GM21360 (cell line): Measurements from ENCODE around the gene TSPAN12.

Experiments
- ATAC-seq: cut with Tn5 transposase; IDR thresholded peaks from one replicate; pipeline ENCODE4 v1.9.1; 2021; ENCODE audit warnings: mild to moderate bottlenecking, moderate library complexity; ENCODE audit not compliant: unreplicated experiment

TSPAN12 gene

DNA sequence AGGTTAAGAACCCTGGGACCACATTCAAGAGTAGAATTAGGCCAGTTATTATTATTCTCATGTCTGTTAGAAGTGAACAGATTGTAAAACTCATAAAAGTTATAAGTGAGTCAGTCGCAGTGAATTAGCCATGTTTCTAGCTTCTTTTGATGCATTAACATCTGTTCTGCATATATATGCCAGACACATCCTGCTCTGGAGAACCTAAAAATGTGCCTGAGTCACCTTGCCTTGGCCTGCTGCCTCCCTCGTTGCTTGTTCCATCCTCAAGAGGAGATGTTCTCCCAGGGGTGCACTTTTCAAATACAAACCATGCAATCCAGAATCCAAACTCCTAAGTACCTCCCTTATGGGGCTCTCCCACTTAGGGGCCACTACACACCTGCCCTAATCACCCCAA, 14.8 kb downstream of the TSPAN12 start:
- no peak for ATAC-seq

DNA sequence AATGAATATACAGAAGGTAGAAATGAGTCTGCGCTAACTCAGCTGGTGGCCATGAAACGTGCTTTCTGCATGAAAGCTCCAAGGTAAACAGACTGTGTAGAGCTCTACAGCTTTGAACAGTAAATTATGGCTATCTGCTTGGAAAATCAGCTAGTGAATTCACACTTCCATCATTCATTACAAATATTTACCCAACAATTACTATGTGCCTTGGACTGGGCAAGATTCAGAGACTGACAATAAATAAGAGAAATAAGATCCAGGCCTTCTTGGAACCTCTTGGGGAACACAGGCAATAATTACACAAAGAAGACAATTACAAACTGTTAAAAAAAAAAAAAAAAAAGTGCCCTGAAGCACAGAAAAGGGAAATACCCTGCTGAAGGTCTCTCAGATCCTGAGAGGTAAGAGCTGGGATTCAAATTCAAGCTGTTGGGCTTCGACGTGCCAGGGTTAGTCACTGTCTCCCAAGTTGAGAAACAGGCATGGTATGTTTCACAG, 15.8 kb downstream of the TSPAN12 start:
- no peak for ATAC-seq

DNA sequence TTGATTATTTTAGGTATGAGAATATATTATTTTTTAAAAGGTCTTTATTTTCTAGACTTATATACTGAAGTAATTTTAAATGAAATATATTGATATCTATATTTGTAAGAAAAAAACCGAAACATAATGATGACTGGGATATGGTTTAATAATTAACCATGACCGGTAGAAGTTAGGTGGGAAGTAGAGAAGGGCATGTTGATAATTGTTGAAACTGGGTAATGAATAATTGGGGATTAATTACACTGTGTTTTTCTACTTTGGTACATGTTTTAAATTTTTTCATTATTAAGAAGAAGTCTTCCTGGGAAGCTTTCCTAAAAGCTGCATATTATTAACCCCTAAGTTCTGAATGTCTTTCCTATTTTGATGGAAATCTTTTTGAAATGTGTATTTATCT, 16.3 kb downstream of the TSPAN12 start:
- ATAC-seq = no peak

DNA sequence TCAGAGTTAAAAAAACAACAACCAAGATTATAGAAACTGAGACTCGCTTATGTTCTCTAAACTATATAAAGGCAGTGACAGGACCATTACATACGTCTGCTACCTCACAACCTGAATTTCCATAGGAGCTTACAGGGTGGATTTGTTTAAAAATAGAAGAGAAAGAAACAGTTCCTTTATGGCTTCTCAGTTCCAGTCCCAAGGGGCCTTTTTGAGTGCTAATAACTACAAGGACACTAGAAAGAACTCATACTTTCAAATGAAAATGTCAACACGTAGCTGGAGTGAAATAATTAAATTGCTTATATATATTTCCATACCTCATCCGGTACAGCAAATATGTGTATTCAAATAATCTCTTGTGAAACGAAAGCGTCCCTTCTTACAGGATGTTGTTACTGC, 19.7 kb downstream of the TSPAN12 start:
- peak; percentile 77 for ATAC-seq

DNA sequence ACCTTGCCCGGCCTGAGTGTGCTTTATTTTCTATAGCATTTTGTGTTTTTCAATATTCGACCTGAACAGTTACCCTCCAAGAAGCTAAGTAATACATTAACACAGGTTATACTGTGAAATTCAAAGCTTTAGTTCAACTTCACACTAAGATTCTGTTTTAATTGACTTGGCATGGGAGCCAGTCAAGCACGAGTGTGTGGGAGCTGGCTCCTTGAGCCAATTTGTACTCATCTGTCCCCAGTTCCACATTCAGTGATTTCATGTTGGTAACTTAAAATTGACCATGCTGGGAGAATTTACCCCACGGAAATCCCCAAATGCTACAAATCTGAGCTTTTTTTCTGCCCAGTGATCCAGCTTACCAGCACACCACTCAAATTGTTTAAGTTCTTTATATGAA, 20.3 kb downstream of the TSPAN12 start:
- ATAC-seq = peak; percentile 38

DNA sequence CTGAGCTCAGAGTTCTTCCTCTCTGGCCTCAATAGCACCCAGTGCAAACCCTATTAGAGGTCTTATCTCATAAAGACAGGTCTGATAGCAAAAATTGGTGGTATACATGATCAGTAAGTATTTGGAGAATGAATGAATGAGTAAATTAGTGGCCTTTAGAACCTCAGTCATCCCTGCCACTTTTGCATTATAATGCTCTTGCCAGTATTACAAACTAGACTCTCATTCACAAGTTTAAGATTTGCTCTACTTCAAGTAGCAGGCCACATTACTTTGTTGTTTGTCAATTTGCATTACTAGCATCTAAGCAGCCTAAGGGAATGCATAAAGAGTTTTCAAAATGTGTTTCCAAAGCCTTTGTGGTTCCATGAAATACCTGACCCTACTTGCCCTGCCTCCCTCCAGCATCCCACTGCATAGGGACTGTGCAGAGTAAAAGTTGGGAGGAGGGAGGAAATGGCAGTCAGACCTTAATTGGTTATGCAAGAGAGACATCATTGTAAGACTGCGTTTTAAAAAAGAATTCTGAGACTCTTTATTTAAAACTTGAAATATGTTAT, 21.3 kb downstream of the TSPAN12 start:
- ATAC-seq = no peak

DNA sequence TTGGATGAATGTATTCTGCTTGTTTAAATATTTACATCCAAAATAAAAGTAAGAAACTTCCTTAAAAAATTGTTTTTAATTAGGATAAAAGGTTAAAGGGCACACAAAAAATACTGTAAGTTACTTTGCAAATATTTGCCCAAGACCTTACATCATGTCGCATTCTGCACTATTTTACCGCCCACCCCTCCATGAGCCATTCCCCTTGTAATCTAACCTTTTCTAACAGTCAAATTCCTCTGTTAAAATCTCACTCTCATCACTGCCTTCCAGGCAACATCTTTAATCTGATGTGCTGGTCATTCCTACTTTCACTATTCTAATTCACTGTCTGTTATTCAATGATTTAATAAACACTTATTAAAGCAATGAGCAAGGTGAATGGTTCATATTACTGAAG, 23.2 kb downstream of the TSPAN12 start:
- no peak for ATAC-seq

DNA sequence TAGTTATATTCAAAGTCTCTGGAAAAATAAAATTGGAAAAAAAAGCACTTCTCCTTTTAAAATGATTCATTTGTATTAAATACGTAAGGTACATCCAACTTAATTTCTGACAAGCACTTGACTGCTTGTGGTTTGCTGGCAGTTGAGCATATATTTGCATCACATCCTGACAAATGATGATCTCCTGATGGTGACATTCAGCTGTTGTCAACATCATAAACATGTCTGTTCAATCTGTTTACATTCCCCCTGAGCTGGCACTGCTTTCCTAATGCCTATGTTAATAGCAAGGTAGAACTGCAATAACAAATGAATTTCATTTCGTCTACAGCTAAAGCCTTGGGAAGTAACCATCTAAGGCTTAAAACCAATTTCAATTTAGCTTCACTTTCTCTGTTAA, 24.4 kb downstream of the TSPAN12 start:
- ATAC-seq = no peak

DNA sequence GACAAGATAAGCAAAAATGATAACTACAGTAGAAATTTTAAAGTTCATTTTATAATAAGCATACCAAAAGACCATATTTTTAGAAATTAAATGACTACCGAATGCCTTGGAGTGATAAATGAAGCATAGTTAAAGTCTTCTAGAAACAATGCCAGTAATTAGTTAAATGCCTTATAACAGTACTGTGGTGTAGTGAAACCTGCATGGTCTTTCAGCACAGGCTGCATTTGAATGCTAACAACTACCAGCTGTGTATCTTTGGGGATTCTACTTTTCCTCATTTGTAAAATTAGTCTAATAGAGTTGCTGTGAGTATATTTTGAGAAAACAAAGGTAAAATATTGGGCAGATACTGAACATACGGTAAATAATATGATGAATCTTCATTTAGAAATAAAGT, 25.1 kb downstream of the TSPAN12 start:
- no peak for ATAC-seq

DNA sequence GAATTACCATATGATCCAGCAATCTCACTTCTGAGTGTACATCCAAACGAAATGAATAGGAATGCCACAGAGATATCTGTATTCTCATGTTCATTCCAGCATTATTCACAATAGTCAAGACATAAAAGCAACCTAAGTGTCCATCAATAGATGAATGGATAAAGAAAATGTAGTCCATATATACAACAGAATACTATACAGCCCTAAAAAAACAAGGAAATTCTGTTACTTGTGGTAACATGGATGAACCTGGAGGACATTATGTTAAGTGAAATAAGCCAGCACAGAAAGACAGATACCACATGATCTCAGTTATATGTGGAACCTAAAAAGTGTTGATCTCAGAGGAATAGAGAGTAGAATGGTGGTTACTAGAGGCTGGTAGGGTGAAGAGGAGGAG, 26.7 kb downstream of the TSPAN12 start:
- no peak for ATAC-seq

DNA sequence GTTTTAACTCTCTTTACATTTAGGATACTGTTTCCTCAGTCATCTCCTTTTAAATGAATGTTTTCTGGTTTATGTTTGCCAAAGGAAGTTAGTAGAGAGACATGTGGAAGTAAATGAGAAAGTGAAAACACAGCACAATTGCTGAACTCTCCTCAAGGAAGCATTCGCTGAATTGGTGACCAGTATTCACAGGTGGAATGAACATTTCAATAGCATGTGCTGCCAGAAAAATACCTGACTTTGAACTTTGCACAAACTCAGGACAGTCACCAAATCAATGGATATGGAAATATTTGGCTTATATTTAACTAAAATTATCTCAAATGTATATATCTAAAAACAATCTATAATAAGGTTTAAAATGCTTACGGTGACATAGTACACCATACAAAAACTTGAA, 28.5 kb downstream of the TSPAN12 start:
- no peak for ATAC-seq

DNA sequence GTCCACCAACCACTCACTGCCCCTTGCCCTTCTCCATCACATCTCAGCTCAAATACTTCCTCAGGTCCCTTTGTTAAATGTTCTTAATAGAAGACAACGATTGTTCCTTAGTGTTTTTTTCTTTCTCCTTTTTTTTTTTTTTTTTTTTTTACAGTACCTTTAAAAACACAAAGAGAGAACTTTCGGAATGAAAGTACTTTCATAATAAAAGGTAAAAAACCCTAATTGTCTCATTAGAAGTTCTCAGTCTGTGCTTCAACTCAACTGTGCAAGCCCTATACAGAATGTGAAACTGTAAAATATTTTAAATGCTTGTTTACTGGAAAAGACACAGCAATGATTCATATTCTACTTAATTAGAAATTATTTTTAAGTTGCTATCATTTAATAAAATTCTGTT, 29.4 kb downstream of the TSPAN12 start:
- ATAC-seq = no peak

DNA sequence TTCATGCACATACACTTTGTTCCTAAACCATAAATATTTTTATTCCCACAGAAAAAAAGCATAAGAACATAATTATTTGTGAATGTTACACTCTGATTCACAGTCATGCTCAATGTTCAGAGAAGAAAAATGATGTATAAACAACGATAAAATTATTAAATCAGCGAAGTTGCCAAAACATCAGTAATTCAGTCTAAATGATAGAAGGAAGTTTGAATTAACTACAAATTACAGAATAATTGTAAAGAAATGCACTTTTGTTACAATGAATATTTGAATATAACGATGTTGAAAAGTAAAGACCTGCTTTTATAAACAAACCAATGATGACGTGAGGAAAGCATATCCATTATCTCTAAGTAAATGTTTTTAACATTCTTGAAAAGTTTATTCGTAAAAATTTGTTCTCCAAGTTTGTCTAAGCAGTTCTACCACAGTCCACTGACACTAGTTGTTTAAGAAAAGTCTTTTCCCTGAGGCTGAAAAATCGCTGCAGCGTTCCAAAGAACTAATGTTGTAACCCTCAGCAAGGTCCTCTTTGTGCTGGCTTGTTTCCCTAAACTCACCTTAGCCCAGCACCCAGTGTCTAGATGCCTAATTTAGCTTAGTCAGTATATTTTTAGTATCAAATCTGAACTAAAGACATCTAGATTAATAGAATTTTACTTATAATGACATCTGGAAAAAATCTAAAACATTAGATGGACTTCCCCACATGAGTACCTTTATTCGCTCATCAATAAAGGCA, 30.4 kb downstream of the TSPAN12 start:
- ATAC-seq = no peak

DNA sequence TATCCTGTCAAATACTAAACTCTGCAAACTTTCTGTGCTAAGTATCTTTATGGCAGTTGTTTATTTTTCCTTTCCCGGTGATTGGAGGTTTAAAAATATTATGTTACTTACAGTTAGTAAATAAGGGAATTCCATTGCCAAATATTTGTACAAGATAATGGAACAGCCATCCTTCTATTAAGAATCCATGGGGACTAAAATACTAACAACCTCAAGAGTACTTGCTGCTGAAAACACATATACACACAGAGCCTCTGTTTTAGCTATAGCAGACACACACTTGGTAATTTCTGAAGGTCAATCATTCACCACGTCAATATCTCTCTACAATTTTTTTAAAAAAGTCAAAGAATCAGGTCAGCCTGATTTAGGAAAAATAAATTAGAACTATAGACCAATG, 32.4 kb downstream of the TSPAN12 start:
- no peak for ATAC-seq

DNA sequence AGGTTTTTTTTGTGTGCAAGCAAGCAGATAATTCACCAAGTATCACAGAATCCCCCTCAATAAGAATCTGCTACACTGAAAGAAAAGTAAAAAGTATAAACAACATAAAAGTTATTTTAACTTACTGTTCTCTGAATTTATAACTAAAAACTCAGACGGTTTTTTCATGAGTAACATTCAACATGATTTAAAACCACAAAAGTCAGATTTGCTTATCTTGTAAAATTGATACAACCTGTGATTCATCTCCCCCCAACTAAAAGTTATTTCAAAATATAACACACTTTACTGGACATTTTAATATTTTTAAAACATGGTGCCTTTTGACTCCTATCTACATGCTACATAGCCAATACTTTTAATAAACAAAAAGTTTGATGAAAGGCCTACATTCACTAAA, 32.8 kb downstream of the TSPAN12 start:
- ATAC-seq = no peak

DNA sequence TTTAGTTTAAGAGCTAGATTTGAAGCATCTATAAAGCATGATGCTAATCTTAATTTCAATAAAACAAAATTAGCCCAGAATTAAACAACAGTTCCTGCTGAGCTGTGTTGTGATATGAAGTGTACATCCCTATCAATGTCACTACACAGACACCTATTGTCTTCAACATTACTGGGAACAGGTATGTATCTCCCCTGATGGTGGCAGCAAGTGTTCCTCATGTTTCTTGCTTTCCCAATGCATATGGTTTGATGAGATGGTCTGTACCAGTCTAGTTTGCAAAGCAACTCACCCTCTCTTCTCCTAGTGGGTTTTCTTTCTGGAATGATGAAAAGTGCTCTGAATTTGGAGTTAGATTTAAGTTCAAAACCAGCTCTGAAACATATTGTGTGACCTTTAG, 38.1 kb downstream of the TSPAN12 start:
- ATAC-seq = no peak

DNA sequence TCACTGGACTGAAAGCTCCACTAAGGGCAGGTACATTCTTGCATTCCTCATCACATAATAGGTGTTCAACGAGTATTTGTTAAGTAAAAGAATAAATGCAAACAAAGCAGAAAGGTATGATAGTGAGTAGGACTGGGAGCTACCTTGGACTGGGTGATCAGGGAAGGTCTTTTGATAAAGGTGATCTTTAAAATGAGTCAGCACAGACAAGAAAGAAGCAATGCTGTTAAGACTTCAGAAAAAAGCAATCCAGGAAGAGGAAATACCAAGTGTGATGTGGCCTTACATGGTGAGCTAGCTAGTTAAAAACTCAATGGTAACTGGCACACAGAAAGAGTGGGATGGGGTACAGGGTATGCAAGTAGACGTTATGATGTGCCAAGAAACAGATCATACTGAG, 40.1 kb downstream of the TSPAN12 start:
- ATAC-seq = no peak

DNA sequence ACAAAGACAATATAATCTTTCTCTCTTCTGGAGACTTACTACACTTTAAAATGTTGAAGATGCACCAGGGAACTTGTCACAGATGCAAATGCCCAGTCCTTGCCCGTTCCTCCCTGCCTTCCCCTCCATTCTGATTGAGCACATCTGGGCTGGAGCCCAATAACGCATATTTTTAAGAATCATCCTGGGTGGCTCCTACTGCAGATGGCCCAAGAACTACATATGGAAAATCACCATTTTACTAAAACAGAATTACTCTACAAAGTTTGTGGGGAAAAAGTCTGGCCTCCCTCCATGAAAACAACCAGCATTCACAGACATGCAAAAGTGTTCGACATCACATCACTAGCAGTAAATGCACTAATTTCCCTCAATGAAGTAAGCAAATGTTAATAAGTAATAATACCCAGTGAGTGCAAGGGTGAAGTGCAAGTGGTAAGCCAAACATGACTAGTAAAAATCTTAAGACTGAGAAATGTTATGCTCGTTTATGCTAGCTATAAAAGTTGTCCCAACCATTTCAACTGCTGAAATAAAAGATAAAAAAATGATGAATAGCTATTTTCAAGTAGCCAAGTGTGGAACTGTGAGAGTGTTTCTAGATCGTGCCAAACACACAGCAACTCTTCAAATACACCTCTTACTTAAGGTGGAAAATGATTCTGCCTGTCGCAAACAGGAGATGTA, 43.5 kb downstream of the TSPAN12 start:
- no peak for ATAC-seq

DNA sequence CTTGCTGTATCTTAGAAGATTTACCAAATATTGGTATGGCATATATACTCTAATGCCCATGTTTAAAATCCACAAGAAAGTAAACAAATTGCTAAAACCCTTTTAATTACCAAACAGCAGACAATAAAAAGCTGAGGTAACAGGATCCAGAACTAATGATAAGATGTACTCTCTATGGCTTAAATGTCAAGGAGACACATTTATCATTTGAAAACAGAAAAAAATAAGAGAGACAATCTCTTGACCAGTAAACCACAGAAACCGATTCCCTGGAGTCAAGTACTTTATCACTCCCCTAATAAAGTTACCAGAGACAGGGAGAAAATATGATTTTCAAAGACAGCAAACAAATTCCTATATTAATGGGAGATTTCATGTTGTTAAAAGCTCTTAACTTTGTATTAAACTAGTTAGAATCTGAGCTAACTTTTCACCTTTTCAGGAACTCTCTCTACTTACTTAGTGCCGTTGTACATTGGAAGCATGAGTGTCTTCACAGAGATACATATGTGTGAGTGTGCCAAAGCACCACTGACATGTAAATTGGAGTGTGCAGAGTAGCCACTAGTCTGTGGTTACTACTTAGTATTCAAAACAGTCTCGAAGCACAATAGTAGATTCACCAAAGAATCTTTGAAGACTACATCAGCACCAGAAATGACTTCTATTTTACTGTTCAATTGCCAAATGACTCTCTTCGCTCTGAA, 44.2 kb downstream of the TSPAN12 start:
- no peak for ATAC-seq

DNA sequence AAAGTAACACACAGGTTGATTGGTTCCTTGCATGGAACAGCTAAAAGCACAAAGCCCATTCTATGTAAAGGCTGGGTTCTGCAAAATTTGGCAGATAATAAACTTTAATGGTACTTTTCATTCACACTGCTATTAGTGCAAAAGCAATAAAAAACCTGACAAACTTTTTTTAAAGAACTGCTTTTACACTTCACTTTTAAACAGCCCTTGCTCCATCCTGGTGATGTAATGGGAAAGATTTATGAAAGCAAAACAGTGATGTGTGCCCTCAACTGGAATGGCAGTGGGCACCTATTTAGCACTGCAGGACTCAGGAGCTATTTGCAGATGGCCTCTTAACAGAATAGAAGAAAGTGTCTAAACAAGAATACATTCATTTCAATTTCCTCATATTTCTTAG, 44.9 kb downstream of the TSPAN12 start:
- no peak for ATAC-seq

DNA sequence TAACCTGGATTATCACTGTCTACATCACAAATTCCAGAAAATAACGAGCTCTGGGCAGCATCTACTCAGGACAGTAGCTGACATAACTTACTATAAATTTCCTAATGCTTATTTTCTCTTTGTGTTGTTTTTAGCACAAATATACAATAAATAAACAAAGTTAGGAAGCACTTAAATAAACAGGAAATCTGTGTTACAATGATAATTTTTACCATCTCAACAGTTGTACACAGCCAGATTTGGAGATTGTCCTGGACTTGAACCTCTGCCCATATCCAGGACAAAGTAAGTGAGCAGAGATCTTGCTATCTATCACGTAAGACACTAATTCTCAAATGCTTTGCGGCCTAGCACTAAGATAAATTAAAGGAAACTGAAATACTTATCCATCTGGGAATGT, 48.7 kb downstream of the TSPAN12 start:
- no peak for ATAC-seq

DNA sequence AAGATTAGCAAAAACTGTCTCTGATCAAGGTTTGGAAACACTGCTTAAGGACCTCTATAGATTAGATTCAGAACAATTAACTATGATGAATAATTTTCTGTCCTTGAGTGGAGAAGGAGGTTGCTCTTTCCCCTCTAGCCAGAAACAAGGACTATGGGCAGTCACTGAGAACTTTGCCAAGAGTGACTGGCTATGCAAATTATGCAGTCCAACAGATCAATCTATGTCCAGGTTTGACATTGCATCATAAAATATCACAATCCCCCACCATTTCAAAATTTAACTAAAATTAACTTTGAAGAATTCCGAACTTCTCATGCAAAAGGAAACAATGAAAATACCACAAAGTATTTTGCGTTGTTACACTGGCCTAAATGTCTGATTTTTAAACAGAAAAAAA, 50.6 kb downstream of the TSPAN12 start:
- ATAC-seq = no peak
